ENCODE measurements around the gene ETV3L. TPM values are rescaled to one million over a fixed set of nuclear protein-coding genes. Genes with fewer than 3 reads are reported as not detected.
"Not testable (repeated sequence)": the region's sequence is repeated elsewhere in the genome, so short reads cannot be mapped to it uniquely, and the experiment has no call there.

Gene ETV3L
- total RNA-seq, 3 donors from 2014 or later (not counting 1 experiment from before 2014, with no cell fraction given) = not detected

- H3K27me3 Mint-ChIP-seq (ENCODE audit: low read depth in 2 of 2) = peaks cover 26 to 40% of the 10 kb centered on the region in 2 donors
- no peak overlapping the region for H3K4me3 Mint-ChIP-seq
- H3K27ac Mint-ChIP-seq = no peak overlapping the region
- H3K4me3 ChIP-seq (ENCODE audit: low read length) = no peak overlapping the region
- peaks cover 4% of the 10 kb centered on the region for H3K4me1 ChIP-seq (ENCODE audit: control insufficient read depth, insufficient read depth, low read length)
- H3K27ac ChIP-seq (ENCODE audit: low read length) = no peak overlapping the region
- H3K36me3 ChIP-seq (ENCODE audit: control insufficient read depth, insufficient read depth, low read length) = no peaks in the 10 kb centered on the region
- no peak for ATAC-seq
- no peaks in the 10 kb centered on the region for H3K27me3 ChIP-seq (ENCODE audit: control insufficient read depth, insufficient read depth, low read length)
- peaks cover 4 to 6% of the 10 kb centered on the region in 2 donors for H3K4me1 Mint-ChIP-seq
- no peaks in the 10 kb centered on the region for H3K9me3 Mint-ChIP-seq
- 89% methylated on average over 2 of the region's 2 CpGs for WGBS (ENCODE audit: insufficient coverage)
- H3K9me3 ChIP-seq (ENCODE audit: control insufficient read depth, insufficient read depth, low read length) = no peaks in the 10 kb centered on the region
- intact Hi-C loops (cut with micrococcal nuclease) = no loop called here
- no peak for DNase-seq
- no peaks in the 10 kb centered on the region for H3K36me3 Mint-ChIP-seq
- TF ChIP-seq CTCF (IDR thresholded peaks at IDR 0.05) = no peak
These were observed 30.0 kb downstream of the ETV3L start for GRCh38 chr1:157069601-157070000.

GRCh38 chr1:157059241-157059640, 40.4 kb downstream of the ETV3L start:
- H3K27me3 ChIP-seq (ENCODE audit: control insufficient read depth, insufficient read depth, low read length); H3K9me3 Mint-ChIP-seq; H3K27ac Mint-ChIP-seq; H3K9me3 ChIP-seq (ENCODE audit: control insufficient read depth, insufficient read depth, low read length); ATAC-seq; H3K4me3 Mint-ChIP-seq; intact Hi-C loops (cut with micrococcal nuclease); H3K36me3 ChIP-seq (ENCODE audit: control insufficient read depth, insufficient read depth, low read length); H3K4me1 ChIP-seq (ENCODE audit: control insufficient read depth, insufficient read depth, low read length); H3K27ac ChIP-seq (ENCODE audit: low read length); DNase-seq; H3K4me3 ChIP-seq (ENCODE audit: low read length); H3K4me1 Mint-ChIP-seq: not testable (repeated sequence)
- H3K36me3 Mint-ChIP-seq = peaks cover 22% of the 10 kb centered on the region
- 71% methylated on average over 3 of the region's 3 CpGs for WGBS (ENCODE audit: insufficient coverage)
- peaks cover 38 to 60% of the 10 kb centered on the region in 2 donors for H3K27me3 Mint-ChIP-seq (ENCODE audit: low read depth in 2 of 2)

GRCh38 chr1:157056269-157056668, 43.3 kb downstream of the ETV3L start:
- WGBS (ENCODE audit: insufficient coverage) = no CpG with 5 or more reads among the region's 1 CpG
- Histone ChIP-seq H3K4me1 (ENCODE audit: control insufficient read depth, insufficient read depth, low read length) (no peaks in the 10 kb centered on the region), H3K27ac (ENCODE audit: low read length) (no peak overlapping the region), H3K9me3 (ENCODE audit: control insufficient read depth, insufficient read depth, low read length) (no peaks in the 10 kb centered on the region), H3K36me3 (ENCODE audit: control insufficient read depth, insufficient read depth, low read length) (no peaks in the 10 kb centered on the region), H3K4me3 (ENCODE audit: low read length) (no peak overlapping the region), H3K27me3 (ENCODE audit: control insufficient read depth, insufficient read depth, low read length) (peaks cover 9% of the 10 kb centered on the region)
- intact Hi-C loops (cut with micrococcal nuclease) = no loop called here
- Mint-ChIP-seq H3K27ac (no peak overlapping the region), H3K9me3 (no peaks in the 10 kb centered on the region), H3K27me3 (ENCODE audit: low read depth in 2 of 2) (peaks cover 41 to 55% of the 10 kb centered on the region in 2 donors), H3K36me3 (peaks cover 14% of the 10 kb centered on the region), H3K4me1 (no peaks in the 10 kb centered on the region), H3K4me3 (no peak overlapping the region)
- DNase-seq (no peak), ATAC-seq (no peak)
- no peak for TF ChIP-seq CTCF (IDR thresholded peaks at IDR 0.05)

- H3K27ac ChIP-seq (ENCODE audit: low read length); ATAC-seq; intact Hi-C loops (cut with micrococcal nuclease); DNase-seq; H3K9me3 Mint-ChIP-seq; H3K4me1 ChIP-seq (ENCODE audit: control insufficient read depth, insufficient read depth, low read length); H3K36me3 Mint-ChIP-seq; H3K4me1 Mint-ChIP-seq; H3K4me3 ChIP-seq (ENCODE audit: low read length); H3K36me3 ChIP-seq (ENCODE audit: control insufficient read depth, insufficient read depth, low read length); H3K27ac Mint-ChIP-seq; H3K4me3 Mint-ChIP-seq; H3K27me3 ChIP-seq (ENCODE audit: control insufficient read depth, insufficient read depth, low read length); H3K9me3 ChIP-seq (ENCODE audit: control insufficient read depth, insufficient read depth, low read length): not testable (repeated sequence)
- WGBS (ENCODE audit: insufficient coverage) = 72% methylated on average over 2 of the region's 5 CpGs
- peaks cover 39 to 55% of the 10 kb centered on the region in 2 donors for H3K27me3 Mint-ChIP-seq (ENCODE audit: low read depth in 2 of 2)
These were observed 43.9 kb downstream of the ETV3L start for GRCh38 chr1:157055729-157056128.
